Testis (tissue), 3 donors: Measurements from ENCODE around the gene DCTN4. TPM values are rescaled to one million over a fixed set of nuclear protein-coding genes. Genes with fewer than 3 reads are reported as not detected.

Experiments
- DNase-seq: peaks from one replicate; pipeline ENCODE4 v3.0.0-alpha.2; 2019
- H3K27ac ChIP-seq, 2 donors: fragments of 200-600 bp; sonication (generic); one replicate each; pipeline ENCODE4 v1.5.1; 2019
- H3K27me3 ChIP-seq: fragments of 200-600 bp; sonication (generic); one replicate; pipeline ENCODE4 v1.5.1; 2019
- H3K36me3 ChIP-seq: fragments of 200-600 bp; sonication (generic); one replicate; pipeline ENCODE4 v1.5.1; 2017; ENCODE audit warnings: low read depth; ENCODE audit errors: missing control alignments
- H3K4me1 ChIP-seq: fragments of 200-600 bp; sonication (generic); one replicate; pipeline ENCODE4 v1.5.1; 2019
- H3K4me3 ChIP-seq, 2 donors: fragments of 200-600 bp; sonication (generic); one replicate each; pipeline ENCODE4 v1.5.1; 2017 to 2019
- H3K9me3 ChIP-seq: fragments of 200-600 bp; sonication (generic); one replicate; pipeline ENCODE4 v1.5.1; 2017
- POLR2A ChIP-seq: fragments of 450-650 bp; IDR thresholded peaks from one replicate; pipeline ENCODE4 v1.6.1; 2017; ENCODE audit warnings: antibody characterized with exemption, mild to moderate bottlenecking, moderate library complexity
- WGBS, 2 donors: methylation state at CpG; one replicate each; pipeline ENCODE4 v1.1.5; 2018; 5-methylcytosine and 5-hydroxymethylcytosine counted together
- intact Hi-C: fragments of 100-400 bp; cut with DNase I; formaldehyde crosslinking; loops from one replicate; pipeline ENCODE4 v1.15.1; 2023; ENCODE audit warnings: low total_unique reads
- polyA plus RNA-seq: library from polyadenylated mRNA; stranded (reverse); fragments of 350-450 nt; fragmentation: Illumina TruSeq; extraction: RNeasy Lipid Tissue Mini Kit (QIAGEN cat#74804); gene quantifications from one replicate; pipeline ENCODE4 v1.2.3, GENCODE V29; 2014; ENCODE audit warnings: low read depth, low replicate concordance; ENCODE audit not compliant: insufficient read depth
- total RNA-seq, 2 donors: library from RNA; depleted of rRNA; stranded (reverse); fragments of >200 nt; gene quantifications; one replicate each; pipeline ENCODE4 v1.2.3, GENCODE V29; 2016
- TF ChIP-seq, protein P1 (sequence below), 3 experiments: fragments of 450-650 bp in 2 of 3; fragments of 200-600 bp in 1 of 3; sonication (generic) in 1 of 3; IDR thresholded peaks; one replicate each; pipeline ENCODE4 v1.5.1; 2016 to 2019; ENCODE audit warnings: antibody characterized with exemption in 3 of 3, mild to moderate bottlenecking in 2 of 3, moderate library complexity in 1 of 3

DCTN4 gene
- total and polyA plus RNA-seq, 3 donors from 2014 or later: 55.7 to 94.0 (median 91.5) TPM

DNA sequence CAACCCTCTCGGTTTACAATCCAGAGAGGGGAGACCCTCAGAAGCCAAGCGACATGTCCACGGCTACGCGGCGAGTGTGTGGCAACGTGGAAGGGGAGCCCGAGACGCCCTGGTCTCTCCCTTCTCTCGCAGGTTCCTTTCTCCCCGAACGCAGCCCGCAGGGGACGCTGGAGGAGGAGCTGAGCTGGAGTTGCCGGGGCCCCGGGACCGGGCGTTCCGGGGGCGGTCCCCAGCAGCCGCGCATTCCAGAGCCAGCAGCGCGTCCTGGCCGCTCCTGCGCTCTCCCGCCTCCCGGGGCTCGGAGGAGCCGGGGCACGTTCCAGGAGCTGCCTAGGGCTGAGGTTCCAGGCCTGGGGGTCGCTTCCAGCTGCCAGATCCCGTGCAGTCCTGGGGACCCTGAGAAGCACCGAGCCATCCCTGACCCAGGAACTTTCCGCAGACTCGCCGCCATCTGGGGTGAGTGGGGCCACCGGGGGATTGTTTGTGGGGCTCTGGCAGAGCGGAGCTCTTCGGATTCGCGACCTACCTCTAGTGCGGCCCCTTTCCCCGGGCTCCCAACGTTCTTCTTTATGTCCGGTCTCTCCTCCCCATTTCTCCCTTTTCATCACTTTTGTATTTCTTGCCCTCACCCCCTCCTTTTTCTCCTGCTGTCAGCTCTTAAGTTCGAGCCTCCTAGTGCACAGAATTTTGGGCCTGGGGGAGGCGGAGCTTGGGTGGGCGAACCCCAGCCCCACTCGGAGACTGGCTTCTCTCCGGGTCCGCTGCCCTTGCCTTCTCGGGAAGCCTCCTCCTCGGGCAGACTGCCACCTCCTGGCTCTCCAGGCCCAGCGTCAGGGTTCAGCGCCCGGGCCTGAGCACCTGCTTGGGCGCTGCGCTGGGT lies 19.9 kb upstream of the DCTN4 start, which contains the start of gene SMIM3:
SMIM3 (plus strand) TSS at position 241 of the 880 bp plus-strand sequence. CDS start 16,684 bp downstream, outside the sequence.
- Histone ChIP-seq H3K36me3 (no peaks in the 10 kb centered on the region), H3K9me3 (no peaks in the 10 kb centered on the region), H3K4me1 (peaks cover 29% of the 10 kb centered on the region), H3K4me3 (peak within 1 kb of the TSS; percentile 64 to 76), H3K27ac (peak within 1 kb of the TSS; percentile 57 to 90), H3K27me3 (no peaks in the 10 kb centered on the region)
- DNase-seq: peak; percentile 82
- 0 to 1% methylated on average over 25 to 55 of the region's 59 CpGs for WGBS, 2 donors
- intact Hi-C loops: no loop called here
- TF ChIP-seq, protein P1, sequence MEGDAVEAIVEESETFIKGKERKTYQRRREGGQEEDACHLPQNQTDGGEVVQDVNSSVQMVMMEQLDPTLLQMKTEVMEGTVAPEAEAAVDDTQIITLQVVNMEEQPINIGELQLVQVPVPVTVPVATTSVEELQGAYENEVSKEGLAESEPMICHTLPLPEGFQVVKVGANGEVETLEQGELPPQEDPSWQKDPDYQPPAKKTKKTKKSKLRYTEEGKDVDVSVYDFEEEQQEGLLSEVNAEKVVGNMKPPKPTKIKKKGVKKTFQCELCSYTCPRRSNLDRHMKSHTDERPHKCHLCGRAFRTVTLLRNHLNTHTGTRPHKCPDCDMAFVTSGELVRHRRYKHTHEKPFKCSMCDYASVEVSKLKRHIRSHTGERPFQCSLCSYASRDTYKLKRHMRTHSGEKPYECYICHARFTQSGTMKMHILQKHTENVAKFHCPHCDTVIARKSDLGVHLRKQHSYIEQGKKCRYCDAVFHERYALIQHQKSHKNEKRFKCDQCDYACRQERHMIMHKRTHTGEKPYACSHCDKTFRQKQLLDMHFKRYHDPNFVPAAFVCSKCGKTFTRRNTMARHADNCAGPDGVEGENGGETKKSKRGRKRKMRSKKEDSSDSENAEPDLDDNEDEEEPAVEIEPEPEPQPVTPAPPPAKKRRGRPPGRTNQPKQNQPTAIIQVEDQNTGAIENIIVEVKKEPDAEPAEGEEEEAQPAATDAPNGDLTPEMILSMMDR (IDR thresholded peaks at IDR 0.05): no peak
- no peak for TF ChIP-seq POLR2A

DNA sequence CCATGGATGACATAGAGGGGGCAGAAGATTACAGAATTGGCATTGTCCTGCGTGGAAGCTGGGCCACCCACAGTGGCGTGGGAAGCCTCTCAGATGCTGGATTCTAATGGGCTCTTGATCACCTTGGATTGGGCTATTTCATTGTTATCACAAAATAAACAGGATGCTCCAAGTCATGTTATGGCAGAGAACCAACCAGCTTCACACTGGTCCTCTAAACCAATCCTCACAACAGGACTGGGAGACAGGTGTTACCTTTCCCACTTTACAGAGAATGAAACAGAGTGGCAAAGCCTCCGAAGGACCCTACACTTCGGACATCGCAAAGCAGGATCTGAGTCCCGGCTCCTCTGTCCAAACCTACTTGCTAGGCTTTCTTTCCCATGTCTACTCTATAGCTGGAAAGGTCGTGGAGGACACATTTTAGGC lies 19.3 kb upstream of the DCTN4 start:
- WGBS, 2 donors: 3 to 9% methylated on average over 7 of the region's 7 CpGs
- no peak for DNase-seq

DNA sequence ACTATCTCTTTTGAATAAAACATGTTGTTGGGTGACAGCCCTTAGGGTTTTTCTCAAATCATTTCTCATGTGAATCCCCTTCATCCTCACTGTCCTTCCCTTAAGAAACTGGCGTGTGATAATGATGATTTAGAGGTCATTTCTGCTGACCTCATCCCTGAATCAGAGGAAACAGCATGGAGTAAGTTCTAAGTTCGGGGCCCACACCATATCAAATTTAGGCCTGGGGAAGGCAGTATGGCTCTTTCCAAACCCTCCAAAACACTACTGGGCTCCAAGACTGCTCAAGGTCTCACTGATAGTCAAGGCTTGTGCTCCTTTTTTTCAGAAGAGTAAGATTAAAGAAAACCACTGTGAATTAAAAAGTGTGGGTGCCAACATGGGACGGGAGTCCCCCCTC lies 18.9 kb upstream of the DCTN4 start:
- TF ChIP-seq, protein P1 (IDR thresholded peaks at IDR 0.05): no peak
- TF ChIP-seq POLR2A: no peak

More for the DNA sequence above, 19.3 kb upstream of the DCTN4 start:
- H3K4me1 ChIP-seq: peaks cover 25% of the 10 kb centered on the region
- TF ChIP-seq, protein P1 (IDR thresholded peaks at IDR 0.05): no peak
- no peak for TF ChIP-seq POLR2A
- H3K27me3 ChIP-seq: no peaks in the 10 kb centered on the region
- no peaks in the 10 kb centered on the region for H3K9me3 ChIP-seq
- H3K4me3 ChIP-seq: peak overlapping the region; percentile 64 to 76
- peak overlapping the region; percentile 57 to 90 for H3K27ac ChIP-seq
- H3K36me3 ChIP-seq: no peaks in the 10 kb centered on the region
- intact Hi-C loops: no loop called here

DNA sequence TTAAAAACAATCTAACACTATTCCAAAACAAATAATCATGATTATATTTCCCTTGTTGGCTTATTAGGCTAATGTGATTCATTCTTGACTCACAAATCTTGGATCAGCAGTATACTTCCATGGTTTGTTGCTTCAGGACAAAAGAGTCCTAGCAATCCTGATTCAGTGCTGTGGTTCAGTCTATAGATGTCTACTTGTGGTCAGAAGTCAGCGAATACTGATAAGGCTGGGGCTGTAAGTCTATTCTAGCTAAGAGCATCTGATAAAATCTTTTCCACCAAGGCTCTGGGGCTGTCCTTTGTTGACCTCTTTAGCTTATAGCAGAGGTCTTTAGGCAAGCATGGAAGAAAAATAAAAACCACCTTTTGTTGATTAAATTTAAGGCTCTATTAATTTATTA lies 15.3 kb upstream of the DCTN4 start:
- TF ChIP-seq, protein P1 (IDR thresholded peaks at IDR 0.05): no peak
- no peak for TF ChIP-seq POLR2A
- no peak for DNase-seq
- intact Hi-C loops: no loop called here

More for the DNA sequence above, 18.9 kb upstream of the DCTN4 start:
- no peaks in the 10 kb centered on the region for H3K36me3 ChIP-seq
- H3K27me3 ChIP-seq: no peaks in the 10 kb centered on the region
- no peak for DNase-seq
- intact Hi-C loops: no loop called here
- WGBS, 2 donors: 44 to 50% methylated on average over 3 of the region's 3 CpGs
- peak overlapping the region; percentile 57 to 90 for H3K27ac ChIP-seq
- H3K9me3 ChIP-seq: no peaks in the 10 kb centered on the region
- H3K4me3 ChIP-seq: peak overlapping the region in 1 of 2 donors; percentile 64
- H3K4me1 ChIP-seq: peaks cover 21% of the 10 kb centered on the region

More for the DNA sequence above, 15.3 kb upstream of the DCTN4 start:
- 85 to 93% methylated on average over 1 of the region's 1 CpG for WGBS, 2 donors
- Histone ChIP-seq H3K36me3 (no peaks in the 10 kb centered on the region), H3K9me3 (no peaks in the 10 kb centered on the region), H3K4me3 (no peak overlapping the region), H3K4me1 (peaks cover 5% of the 10 kb centered on the region), H3K27me3 (no peaks in the 10 kb centered on the region), H3K27ac (no peak overlapping the region)
